ENCODE data around the gene ARPC2. TPM values are rescaled to one million over a fixed set of nuclear protein-coding genes. Genes with fewer than 3 reads are reported as not detected.
"Not testable (repeated sequence)": the region's sequence is repeated elsewhere in the genome, so short reads cannot be mapped to it uniquely, and the experiment has no call there.

ARPC2 gene
- total RNA-seq, 1 donor from 2014 or later, result 515 TPM

DNA sequence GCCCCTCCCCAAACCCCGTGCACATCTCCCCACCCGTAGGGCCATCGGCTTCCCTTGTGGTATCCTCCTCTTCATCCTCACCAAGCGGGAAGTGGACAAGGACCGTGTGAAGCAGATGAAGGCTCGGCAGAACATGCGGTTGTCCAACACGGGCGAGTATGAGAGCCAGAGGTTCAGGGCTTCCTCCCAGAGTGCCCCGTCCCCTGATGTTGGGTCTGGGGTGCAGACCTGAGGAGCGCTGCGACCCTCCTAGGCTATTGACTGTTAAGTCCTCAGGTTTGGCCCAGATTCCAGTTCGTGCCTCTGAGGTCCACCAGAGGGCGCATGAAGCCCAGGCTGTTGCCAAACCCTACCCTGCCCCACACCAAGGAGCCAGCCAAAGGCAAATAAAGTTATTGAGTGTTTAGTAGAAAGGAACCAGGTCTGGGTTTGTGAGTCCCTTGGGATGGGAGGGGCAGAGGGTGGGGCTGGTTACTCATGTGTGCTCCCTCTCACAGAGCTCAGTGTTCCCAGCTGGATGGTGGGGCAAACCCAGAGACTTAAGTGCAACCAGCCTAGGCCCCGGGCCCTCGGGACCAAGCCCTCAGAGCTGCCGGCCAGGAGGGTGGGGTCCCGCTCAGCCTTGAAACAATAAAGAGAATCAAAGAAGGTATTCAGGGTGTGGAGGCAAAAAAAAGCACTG is 55.7 kb downstream of the ARPC2 start:
- Mint-ChIP-seq H3K4me1 (peaks cover 29% of the 10 kb centered on the region), H3K9me3 (no peaks in the 10 kb centered on the region), H3K27me3 (peaks cover 2% of the 10 kb centered on the region), H3K36me3 (ENCODE audit: low read depth) (peaks cover 53% of the 10 kb centered on the region), H3K27ac (peak overlapping the region; percentile 29), H3K4me3 (peak overlapping the region; percentile 28)
- intact Hi-C loops (cut with micrococcal nuclease), result loop anchor here (2.0 to 10.0 kb wide), 3 partner anchors 84 to 1858 kb away; partner anchors contain the start of genes CATIP, CHPF, SMARCAL1 and TMEM198
- peak; percentile 94 for DNase-seq

DNA sequence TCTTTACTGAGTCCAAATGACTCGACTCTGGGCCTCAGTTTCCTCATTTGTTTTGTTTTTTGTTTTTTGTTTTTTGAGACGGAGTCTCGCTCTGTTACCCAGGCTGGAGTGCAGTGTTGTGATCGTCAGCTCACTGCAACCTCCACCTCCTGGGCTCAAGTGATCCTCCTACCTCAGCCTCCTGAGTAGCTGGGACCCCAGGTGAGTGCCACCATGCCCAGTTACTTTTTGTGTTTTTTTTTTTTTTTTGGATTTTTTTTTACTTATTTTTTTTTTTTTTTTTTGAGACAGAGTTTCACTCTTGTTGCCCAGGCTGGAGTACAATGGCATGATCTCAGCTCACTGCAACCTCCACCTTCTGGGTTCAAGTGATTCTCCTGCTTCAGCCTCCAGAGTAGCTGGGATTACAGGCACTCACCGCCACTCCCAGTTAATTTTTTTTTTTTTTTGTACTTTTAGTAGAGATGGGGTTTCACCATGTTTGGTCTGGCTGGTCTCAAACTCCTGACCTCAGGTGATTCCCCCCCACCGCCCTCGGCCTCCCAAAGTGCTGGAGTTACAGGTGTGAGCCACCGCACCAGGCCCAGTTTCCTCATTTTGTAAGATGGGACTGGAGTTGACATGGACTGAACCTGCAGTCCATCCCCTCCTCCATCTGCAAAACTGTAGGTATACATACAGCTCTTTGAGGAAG is 56.4 kb downstream of the ARPC2 start:
- intact Hi-C loops (cut with micrococcal nuclease), result loop anchor here (2.0 to 10.0 kb wide), 3 partner anchors 83 to 1859 kb away; partner anchors contain the start of genes CATIP, CHPF, SMARCAL1 and TMEM198
- not testable (repeated sequence) for DNase-seq, H3K27ac Mint-ChIP-seq, H3K9me3 Mint-ChIP-seq, H3K4me3 Mint-ChIP-seq, H3K27me3 Mint-ChIP-seq
- Mint-ChIP-seq H3K36me3 (ENCODE audit: low read depth) (peaks cover 55% of the 10 kb centered on the region), H3K4me1 (peaks cover 29% of the 10 kb centered on the region)

DNA sequence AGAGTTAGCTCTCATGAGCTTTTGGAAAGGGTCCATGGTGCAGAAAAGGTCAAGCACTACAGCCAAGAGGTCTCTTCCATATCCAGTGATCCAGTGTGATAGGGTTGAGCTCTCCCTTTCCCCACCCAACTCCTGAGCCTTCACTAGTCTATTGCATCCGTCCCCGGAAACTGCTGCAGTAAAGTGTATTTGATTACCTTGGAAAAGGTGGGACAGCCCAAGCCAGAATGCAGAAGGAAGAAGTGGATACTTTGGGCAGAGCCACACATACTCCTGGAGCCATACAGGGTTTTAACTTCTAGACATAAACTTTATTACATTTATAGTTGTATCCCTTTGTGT is 56.9 kb downstream of the ARPC2 start:
- intact Hi-C loops (cut with micrococcal nuclease), result loop anchor here (2.0 to 10.0 kb wide), 3 partner anchors 83 to 1859 kb away; partner anchors contain the start of genes CATIP, CHPF, SMARCAL1 and TMEM198
- Mint-ChIP-seq H3K27ac (no peak overlapping the region), H3K27me3 (peaks cover 2% of the 10 kb centered on the region), H3K4me3 (no peak overlapping the region), H3K36me3 (ENCODE audit: low read depth) (peaks cover 58% of the 10 kb centered on the region), H3K9me3 (no peaks in the 10 kb centered on the region), H3K4me1 (peaks cover 29% of the 10 kb centered on the region)
- DNase-seq, result no peak

DNA sequence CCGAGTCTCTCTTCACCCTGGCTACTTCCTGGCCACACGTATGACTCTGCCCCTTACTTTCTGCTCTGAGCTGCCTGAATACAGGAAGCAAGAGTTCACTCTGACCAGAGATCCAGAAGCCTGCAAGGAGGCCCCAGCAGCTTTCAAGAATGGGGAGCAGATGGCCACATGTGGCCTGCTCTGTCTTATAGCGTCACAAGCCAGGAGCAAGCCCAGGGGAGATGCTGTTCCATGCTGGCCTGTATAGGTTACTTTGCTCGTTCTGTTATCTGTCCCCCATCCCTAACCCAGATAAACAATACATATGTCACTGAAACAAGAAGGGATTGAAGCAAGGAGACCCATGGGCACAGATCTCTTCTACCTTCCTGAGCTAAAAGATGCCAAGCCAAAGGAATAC is 57.6 kb downstream of the ARPC2 start:
- H3K27me3 Mint-ChIP-seq, result peaks cover 2% of the 10 kb centered on the region
- no peaks in the 10 kb centered on the region for H3K9me3 Mint-ChIP-seq
- H3K4me1 Mint-ChIP-seq, result peaks cover 25% of the 10 kb centered on the region
- H3K4me3 Mint-ChIP-seq, result no peak overlapping the region
- DNase-seq, result no peak
- H3K27ac Mint-ChIP-seq, result no peak overlapping the region
- intact Hi-C loops (cut with micrococcal nuclease), result loop anchor here (5.0 to 10.0 kb wide), 2 partner anchors 1268 to 1860 kb away; partner anchors contain the start of genes CHPF, SMARCAL1 and TMEM198
- H3K36me3 Mint-ChIP-seq (ENCODE audit: low read depth), result peaks cover 58% of the 10 kb centered on the region

DNA sequence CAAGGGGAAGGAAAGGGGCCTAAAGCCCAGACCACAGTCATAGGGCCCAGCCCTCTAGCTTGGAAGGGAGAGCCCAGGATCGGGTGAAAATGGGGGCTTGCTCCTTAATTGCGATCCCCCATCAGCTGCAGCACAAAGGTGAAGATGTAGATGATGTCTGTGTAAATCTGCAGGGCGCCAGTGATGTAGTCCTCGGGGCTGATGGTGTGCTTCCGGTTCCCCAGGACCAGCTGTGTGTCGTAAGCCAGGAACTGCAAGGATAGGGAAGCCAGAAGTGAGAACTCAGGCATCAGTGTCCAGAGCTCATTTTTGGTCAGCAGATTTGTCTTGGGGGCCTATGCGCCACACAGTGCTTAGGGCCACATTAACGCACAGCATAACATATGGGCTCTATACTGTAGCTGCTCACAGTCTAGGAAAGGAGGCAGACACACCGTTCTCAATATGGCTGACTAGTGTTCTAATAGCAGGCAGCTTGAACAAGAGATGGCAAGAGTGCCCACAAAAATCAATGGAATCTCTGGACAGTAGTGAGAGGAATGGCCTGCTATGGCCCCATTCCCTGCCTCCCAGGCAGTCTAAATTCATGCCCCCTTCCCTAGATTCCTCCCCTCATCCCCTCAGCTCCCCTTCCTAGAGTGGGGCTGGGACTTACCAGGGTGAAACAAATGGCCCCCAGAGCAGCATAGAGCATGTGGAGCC is 58.5 kb downstream of the ARPC2 start:
- Mint-ChIP-seq H3K27me3 (no peaks in the 10 kb centered on the region), H3K4me1 (peaks cover 23% of the 10 kb centered on the region), H3K27ac (peak overlapping the region; percentile 5), H3K36me3 (ENCODE audit: low read depth) (peaks cover 60% of the 10 kb centered on the region), H3K9me3 (no peaks in the 10 kb centered on the region), H3K4me3 (no peak overlapping the region)
- intact Hi-C loops (cut with micrococcal nuclease), result loop anchor here (10.0 kb wide), 1 partner anchor 1861 kb away; the partner anchor contains the start of gene SMARCAL1
- no peak for DNase-seq

DNA sequence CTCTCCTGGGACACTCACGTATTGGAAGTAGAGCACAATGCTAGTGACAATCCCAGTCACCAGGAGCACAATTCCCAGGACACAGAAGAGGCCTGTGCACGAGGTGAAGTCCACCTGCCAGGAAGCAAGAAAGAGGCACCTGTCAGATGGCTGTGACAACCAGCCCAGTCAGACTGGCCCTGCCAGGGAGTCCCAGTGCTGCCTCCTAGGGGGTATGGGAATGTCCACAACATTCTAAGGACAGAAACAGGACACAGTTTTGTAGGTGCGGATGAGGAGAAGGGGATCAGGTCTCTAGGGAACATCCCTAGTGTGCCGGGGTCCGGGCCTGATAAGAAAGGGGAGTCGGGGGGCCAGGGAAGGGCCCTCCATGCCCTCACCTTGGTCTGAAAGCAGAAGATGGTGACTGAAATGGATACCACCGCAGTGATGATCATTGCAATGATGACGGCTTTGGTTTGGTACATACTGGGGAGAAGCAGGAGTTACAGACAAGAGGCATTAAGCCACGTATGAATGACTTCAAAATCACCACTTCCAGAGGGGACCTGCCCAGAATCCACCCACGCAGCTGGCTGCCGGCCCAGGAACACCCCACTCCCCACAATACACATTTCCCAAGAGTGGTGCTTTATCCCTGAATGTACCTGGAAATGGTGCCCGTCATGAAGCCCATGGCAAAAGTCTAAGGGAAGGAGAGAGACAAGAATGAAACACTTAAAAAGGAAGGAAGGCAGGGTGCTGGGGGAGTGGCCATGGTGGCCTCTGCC is 60.2 kb downstream of the ARPC2 start:
- Mint-ChIP-seq H3K4me3 (no peak overlapping the region), H3K4me1 (peaks cover 11% of the 10 kb centered on the region), H3K27ac (no peak overlapping the region), H3K9me3 (no peaks in the 10 kb centered on the region), H3K27me3 (no peaks in the 10 kb centered on the region), H3K36me3 (ENCODE audit: low read depth) (peaks cover 61% of the 10 kb centered on the region)
- intact Hi-C loops (cut with micrococcal nuclease), result loop anchor here (10.0 kb wide), 1 partner anchor 1862 kb away; the partner anchor contains the start of gene SMARCAL1
- DNase-seq, result no peak

DNA sequence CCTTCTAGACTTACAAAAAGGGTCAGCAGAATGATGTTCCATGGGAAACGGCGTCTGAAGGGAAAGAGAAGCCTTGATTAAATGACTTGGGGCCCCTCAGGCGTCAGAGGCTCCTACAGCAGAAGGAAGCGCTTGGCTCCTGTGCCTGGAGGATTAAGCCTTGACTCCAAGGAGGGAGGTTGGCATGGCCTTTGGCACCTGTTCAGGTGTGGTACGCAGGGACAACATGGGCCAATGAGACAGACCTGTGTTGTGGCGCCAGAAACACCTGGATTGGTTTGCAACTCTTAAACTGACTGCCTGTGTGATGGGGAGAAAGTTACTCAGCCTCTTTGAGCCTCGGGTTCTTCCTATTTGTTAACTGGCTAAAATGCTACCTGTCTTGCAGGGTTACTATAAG is 60.9 kb downstream of the ARPC2 start:
- H3K9me3 Mint-ChIP-seq, result no peaks in the 10 kb centered on the region
- H3K4me3 Mint-ChIP-seq, result no peak overlapping the region
- no peaks in the 10 kb centered on the region for H3K27me3 Mint-ChIP-seq
- no peak for DNase-seq
- intact Hi-C loops (cut with micrococcal nuclease), result loop anchor here (10.0 kb wide), 1 partner anchor 1863 kb away; the partner anchor contains the start of gene SMARCAL1
- peaks cover 8% of the 10 kb centered on the region for H3K4me1 Mint-ChIP-seq
- no peak overlapping the region for H3K27ac Mint-ChIP-seq
- H3K36me3 Mint-ChIP-seq (ENCODE audit: low read depth), result peaks cover 55% of the 10 kb centered on the region

DNA sequence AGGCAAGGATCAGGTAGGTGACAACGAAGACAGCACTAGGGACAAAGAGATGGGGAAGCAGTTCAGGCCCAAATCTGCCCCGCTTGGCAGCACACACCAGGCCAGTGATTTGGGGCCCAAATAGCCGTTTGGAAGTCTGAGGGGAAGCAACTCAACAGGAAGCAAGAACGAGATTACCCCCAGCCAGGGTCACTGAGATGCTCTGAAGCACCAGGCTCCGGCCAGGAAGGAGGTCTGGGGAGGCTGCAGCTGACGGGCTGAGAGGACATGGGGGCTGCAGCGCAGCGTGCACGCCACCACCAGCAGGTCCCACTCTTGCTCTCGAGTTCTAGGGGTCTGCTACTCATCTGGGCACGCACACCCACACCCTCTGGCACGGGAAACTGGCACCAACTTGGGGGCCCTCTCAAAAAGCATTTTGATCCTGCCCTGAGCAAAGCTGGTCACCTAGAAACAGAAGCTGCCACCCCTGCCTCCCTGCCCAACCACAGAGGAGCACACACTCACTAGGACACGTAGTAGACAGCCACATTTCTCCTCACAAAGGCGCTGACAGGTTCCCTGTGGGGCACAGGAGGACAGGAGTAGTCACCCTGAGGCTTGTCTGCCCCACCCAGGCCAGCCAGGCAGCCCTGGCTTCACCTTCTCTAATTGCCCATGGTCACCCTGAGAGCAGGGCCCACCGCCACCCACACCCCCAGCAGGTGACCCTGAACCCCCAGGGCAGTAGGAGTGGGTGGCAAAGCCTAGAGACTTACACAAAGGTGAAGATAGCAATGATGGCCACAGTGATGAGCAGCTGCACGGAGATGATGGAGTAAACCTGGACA is 61.8 kb downstream of the ARPC2 start:
- Mint-ChIP-seq H3K27ac (no peak overlapping the region), H3K9me3 (no peaks in the 10 kb centered on the region), H3K4me3 (no peak overlapping the region), H3K4me1 (peaks cover 11% of the 10 kb centered on the region), H3K36me3 (ENCODE audit: low read depth) (peaks cover 57% of the 10 kb centered on the region), H3K27me3 (no peaks in the 10 kb centered on the region)
- DNase-seq, result no peak
- intact Hi-C loops (cut with micrococcal nuclease), result loop anchor here (10.0 kb wide), 1 partner anchor 1864 kb away; the partner anchor contains the start of gene SMARCAL1

DNA sequence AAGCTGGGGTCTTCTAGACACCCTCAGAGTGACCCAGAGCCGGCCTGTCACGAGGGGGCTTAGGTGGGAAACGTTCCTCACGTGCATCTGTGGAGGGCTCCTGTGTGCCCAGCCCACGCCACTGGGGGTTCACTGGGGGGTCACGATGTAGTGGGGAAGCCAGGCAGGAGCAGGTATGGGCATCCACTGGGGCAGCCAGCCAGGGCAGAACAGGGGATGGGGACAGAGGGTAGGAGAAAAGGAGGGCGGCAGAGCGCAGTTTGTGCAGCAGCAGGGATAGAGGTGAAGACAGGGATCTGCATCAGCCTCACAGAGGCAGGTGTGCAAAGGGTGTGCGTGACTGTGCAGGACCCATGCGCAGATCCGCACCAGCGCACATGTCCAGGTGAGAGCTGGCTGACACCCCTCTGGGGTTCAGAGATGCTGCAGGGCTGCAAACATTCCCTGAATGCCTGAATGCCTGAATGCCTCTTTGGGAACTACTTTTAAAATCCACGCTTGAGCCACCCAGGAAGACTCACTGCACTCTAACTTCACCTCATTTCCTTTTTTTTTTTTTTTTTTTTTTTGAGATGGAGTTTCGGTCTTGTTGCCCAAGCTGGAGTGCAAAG is 63.4 kb downstream of the ARPC2 start:
- no peak for DNase-seq
- no peaks in the 10 kb centered on the region for H3K9me3 Mint-ChIP-seq
- H3K27me3 Mint-ChIP-seq, result no peaks in the 10 kb centered on the region
- intact Hi-C loops (cut with micrococcal nuclease), result loop anchor here (10.0 kb wide), 1 partner anchor 1104 kb away; the partner anchor contains the start of gene DNPEP
- peaks cover 20% of the 10 kb centered on the region for H3K4me1 Mint-ChIP-seq
- H3K4me3 Mint-ChIP-seq, result no peak overlapping the region
- peaks cover 45% of the 10 kb centered on the region for H3K36me3 Mint-ChIP-seq (ENCODE audit: low read depth)
- no peak overlapping the region for H3K27ac Mint-ChIP-seq

DNA sequence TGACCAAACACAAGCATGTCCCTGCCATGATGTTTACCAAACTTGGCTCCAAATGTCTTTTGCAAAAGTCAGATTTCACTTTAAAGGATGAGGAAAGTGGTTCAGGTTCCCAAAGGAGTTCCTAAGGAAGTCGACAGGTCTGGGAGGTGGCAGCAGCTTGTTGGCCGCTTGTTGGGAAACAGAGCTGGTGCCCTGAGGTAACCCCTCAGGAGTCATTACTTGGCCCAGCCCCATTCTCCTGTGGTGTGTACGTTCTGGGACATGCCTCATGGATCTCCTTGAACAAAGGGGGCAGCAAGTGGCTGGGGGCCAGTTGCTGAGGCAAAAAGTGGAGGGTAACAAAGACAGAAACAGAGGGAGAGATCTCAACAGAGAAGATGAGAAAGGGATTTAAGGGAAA is 64.5 kb downstream of the ARPC2 start:
- Mint-ChIP-seq H3K27ac (peak overlapping the region; percentile 74), H3K4me1 (peaks cover 29% of the 10 kb centered on the region), H3K4me3 (no peak overlapping the region), H3K27me3 (no peaks in the 10 kb centered on the region), H3K36me3 (ENCODE audit: low read depth) (peaks cover 45% of the 10 kb centered on the region), H3K9me3 (no peaks in the 10 kb centered on the region)
- no peak for DNase-seq
- intact Hi-C loops (cut with micrococcal nuclease), result loop anchor here (10.0 kb wide), 1 partner anchor 1103 kb away; the partner anchor contains the start of gene DNPEP

DNA sequence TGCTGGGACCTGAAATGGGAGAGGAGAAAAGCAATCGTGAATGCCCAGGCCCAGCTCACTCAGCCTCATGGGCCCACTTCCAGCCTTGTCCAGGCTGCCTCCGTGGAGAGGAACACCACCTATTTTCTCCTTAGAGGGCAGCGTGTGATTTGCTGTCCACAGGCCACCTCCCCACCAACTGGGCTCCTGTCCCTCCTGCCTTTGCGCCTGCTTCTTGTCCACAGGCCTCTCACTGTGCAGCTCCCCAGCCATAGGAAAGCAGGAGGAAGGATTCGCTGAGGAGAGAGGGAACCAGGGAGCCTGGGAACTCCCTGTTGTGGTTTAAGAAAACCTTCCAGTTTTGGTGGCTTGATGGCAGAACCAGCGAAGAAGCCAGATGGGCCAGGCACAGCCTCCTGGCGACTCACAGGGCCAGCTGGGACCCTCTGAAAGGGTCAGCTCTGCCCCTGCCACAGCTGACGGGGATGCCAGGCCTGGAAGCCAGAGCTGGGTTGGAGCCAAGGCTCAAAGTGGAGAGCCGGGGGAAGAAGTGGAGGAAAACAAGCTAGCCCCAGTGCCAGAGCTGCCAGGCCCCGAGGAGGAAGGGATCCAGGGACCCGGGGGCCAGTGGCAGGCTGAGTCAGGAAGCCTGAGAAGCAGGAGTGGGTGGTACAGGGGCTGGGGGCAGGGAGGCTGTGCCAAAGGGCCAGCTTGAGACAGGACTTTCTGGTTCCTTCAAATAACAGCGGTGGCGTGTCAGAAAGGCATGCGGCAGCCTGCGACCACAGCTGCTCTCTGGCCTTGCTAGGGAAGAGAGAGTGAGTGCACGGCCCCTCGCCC is 65.4 kb downstream of the ARPC2 start:
- Mint-ChIP-seq H3K4me3 (no peak overlapping the region), H3K27ac (peak overlapping the region; percentile 41), H3K9me3 (no peaks in the 10 kb centered on the region), H3K27me3 (no peaks in the 10 kb centered on the region), H3K36me3 (ENCODE audit: low read depth) (peaks cover 38% of the 10 kb centered on the region), H3K4me1 (peaks cover 38% of the 10 kb centered on the region)
- DNase-seq, result no peak
- intact Hi-C loops (cut with micrococcal nuclease), result loop anchor here (10.0 kb wide), 1 partner anchor 1102 kb away; the partner anchor contains the start of gene DNPEP

All from activated CD4-positive, alpha-beta T cell treated with anti-CD3 and anti-CD28 coated beads, Interleukin-2, amount 10 ng/mL, durations not matched to agents 24 days and 14 days (primary cell).